Activated T-cell treated with anti-CD3 and anti-CD28 coated beads, Interleukin-2, amount 50 U/mL, for 24 hours (primary cell): ENCODE data around the gene AGAP1.

Experiments used
- DNase-seq: peaks from one replicate; pipeline ENCODE4 v3.0.0-alpha.2; 2020
- H3K27ac Mint-ChIP-seq: 2 replicates; pipeline ENCODE4 v1.8.0; 2020; ENCODE audit warnings: mild to moderate bottlenecking, mixed read lengths
- H3K27me3 Mint-ChIP-seq: 2 replicates; pipeline ENCODE4 v1.8.0; 2020; ENCODE audit warnings: mixed read lengths
- H3K36me3 Mint-ChIP-seq: 2 replicates; pipeline ENCODE4 v1.8.0; 2020; ENCODE audit warnings: low read depth, mixed read lengths
- H3K4me1 Mint-ChIP-seq: 2 replicates; pipeline ENCODE4 v1.8.0; 2020; ENCODE audit warnings: low read depth, mixed read lengths
- H3K4me3 Mint-ChIP-seq: 2 replicates; pipeline ENCODE4 v1.8.0; 2020; ENCODE audit warnings: mild to moderate bottlenecking, moderate library complexity, mixed read lengths
- H3K9me3 Mint-ChIP-seq: 2 replicates; pipeline ENCODE4 v1.8.0; 2020; ENCODE audit warnings: mixed read lengths

The AGAP1 gene

GRCh38 chr2:235709969-235710879 is 216.4 kb downstream of the AGAP1 start:
- no peaks in the 10 kb centered on the region for H3K9me3 Mint-ChIP-seq
- no peaks in the 10 kb centered on the region for H3K27me3 Mint-ChIP-seq
- no peak overlapping the region for H3K27ac Mint-ChIP-seq
- no peak for DNase-seq
- H3K4me1 Mint-ChIP-seq: no peaks in the 10 kb centered on the region
- no peak overlapping the region for H3K4me3 Mint-ChIP-seq
- H3K36me3 Mint-ChIP-seq: no peaks in the 10 kb centered on the region

GRCh38 chr2:235710933-235711332 is 217.1 kb downstream of the AGAP1 start:
- no peaks in the 10 kb centered on the region for H3K9me3 Mint-ChIP-seq
- DNase-seq: no peak
- no peak overlapping the region for H3K27ac Mint-ChIP-seq
- H3K4me3 Mint-ChIP-seq: no peak overlapping the region
- no peaks in the 10 kb centered on the region for H3K4me1 Mint-ChIP-seq
- H3K36me3 Mint-ChIP-seq: no peaks in the 10 kb centered on the region
- no peaks in the 10 kb centered on the region for H3K27me3 Mint-ChIP-seq

- Mint-ChIP-seq H3K4me3 (no peak overlapping the region), H3K27ac (no peak overlapping the region), H3K9me3 (no peaks in the 10 kb centered on the region), H3K27me3 (no peaks in the 10 kb centered on the region), H3K4me1 (no peaks in the 10 kb centered on the region), H3K36me3 (no peaks in the 10 kb centered on the region)
- no peak for DNase-seq
Observed at GRCh38 chr2:235711527-235711926, 217.7 kb downstream of the AGAP1 start.

GRCh38 chr2:235712176-235712575 is 218.3 kb downstream of the AGAP1 start:
- Mint-ChIP-seq H3K36me3 (no peaks in the 10 kb centered on the region), H3K27ac (no peak overlapping the region), H3K4me1 (no peaks in the 10 kb centered on the region), H3K9me3 (no peaks in the 10 kb centered on the region), H3K27me3 (no peaks in the 10 kb centered on the region), H3K4me3 (no peak overlapping the region)
- no peak for DNase-seq

- no peaks in the 10 kb centered on the region for H3K4me1 Mint-ChIP-seq
- no peak for DNase-seq
- no peaks in the 10 kb centered on the region for H3K36me3 Mint-ChIP-seq
- no peaks in the 10 kb centered on the region for H3K27me3 Mint-ChIP-seq
- no peaks in the 10 kb centered on the region for H3K9me3 Mint-ChIP-seq
- no peak overlapping the region for H3K27ac Mint-ChIP-seq
- no peak overlapping the region for H3K4me3 Mint-ChIP-seq
Observed at GRCh38 chr2:235713189-235713588, 219.3 kb downstream of the AGAP1 start.

- Mint-ChIP-seq H3K27me3 (peaks cover 4% of the 10 kb centered on the region), H3K4me1 (no peaks in the 10 kb centered on the region), H3K27ac (no peak overlapping the region), H3K9me3 (no peaks in the 10 kb centered on the region), H3K4me3 (no peak overlapping the region), H3K36me3 (no peaks in the 10 kb centered on the region)
- no peak for DNase-seq
Observed at GRCh38 chr2:235715601-235716000, 221.8 kb downstream of the AGAP1 start.

GRCh38 chr2:235716875-235717496 is 223.1 kb downstream of the AGAP1 start:
- no peak for DNase-seq
- no peak overlapping the region for H3K4me3 Mint-ChIP-seq
- no peaks in the 10 kb centered on the region for H3K9me3 Mint-ChIP-seq
- H3K27ac Mint-ChIP-seq: no peak overlapping the region
- no peaks in the 10 kb centered on the region for H3K4me1 Mint-ChIP-seq
- no peaks in the 10 kb centered on the region for H3K36me3 Mint-ChIP-seq
- H3K27me3 Mint-ChIP-seq: peaks cover 7% of the 10 kb centered on the region

- H3K9me3 Mint-ChIP-seq: no peaks in the 10 kb centered on the region
- peaks cover 7% of the 10 kb centered on the region for H3K27me3 Mint-ChIP-seq
- no peak overlapping the region for H3K4me3 Mint-ChIP-seq
- H3K4me1 Mint-ChIP-seq: no peaks in the 10 kb centered on the region
- no peak overlapping the region for H3K27ac Mint-ChIP-seq
- no peak for DNase-seq
- no peaks in the 10 kb centered on the region for H3K36me3 Mint-ChIP-seq
Observed at GRCh38 chr2:235719146-235719942, 225.5 kb downstream of the AGAP1 start.

- Mint-ChIP-seq H3K27me3 (peaks cover 10% of the 10 kb centered on the region), H3K27ac (no peak overlapping the region), H3K4me3 (no peak overlapping the region), H3K36me3 (no peaks in the 10 kb centered on the region), H3K4me1 (no peaks in the 10 kb centered on the region), H3K9me3 (no peaks in the 10 kb centered on the region)
- DNase-seq: no peak
Observed at GRCh38 chr2:235721625-235722024, 227.8 kb downstream of the AGAP1 start.

GRCh38 chr2:235722869-235723268 is 229.0 kb downstream of the AGAP1 start:
- H3K27me3 Mint-ChIP-seq: peaks cover 10% of the 10 kb centered on the region
- no peak overlapping the region for H3K27ac Mint-ChIP-seq
- H3K4me1 Mint-ChIP-seq: no peaks in the 10 kb centered on the region
- DNase-seq: no peak
- no peak overlapping the region for H3K4me3 Mint-ChIP-seq
- H3K9me3 Mint-ChIP-seq: no peaks in the 10 kb centered on the region
- H3K36me3 Mint-ChIP-seq: no peaks in the 10 kb centered on the region

GRCh38 chr2:235723371-235723770 is 229.5 kb downstream of the AGAP1 start:
- no peaks in the 10 kb centered on the region for H3K9me3 Mint-ChIP-seq
- H3K4me1 Mint-ChIP-seq: no peaks in the 10 kb centered on the region
- H3K4me3 Mint-ChIP-seq: no peak overlapping the region
- no peaks in the 10 kb centered on the region for H3K36me3 Mint-ChIP-seq
- DNase-seq: no peak
- H3K27ac Mint-ChIP-seq: no peak overlapping the region
- peaks cover 10% of the 10 kb centered on the region for H3K27me3 Mint-ChIP-seq

GRCh38 chr2:235723811-235724465 is 230.1 kb downstream of the AGAP1 start:
- Mint-ChIP-seq H3K27ac (no peak overlapping the region), H3K36me3 (no peaks in the 10 kb centered on the region), H3K4me3 (no peak overlapping the region), H3K9me3 (no peaks in the 10 kb centered on the region), H3K4me1 (no peaks in the 10 kb centered on the region), H3K27me3 (peaks cover 10% of the 10 kb centered on the region)
- DNase-seq: no peak

GRCh38 chr2:235725016-235725489 is 231.2 kb downstream of the AGAP1 start:
- Mint-ChIP-seq H3K27ac (no peak overlapping the region), H3K9me3 (no peaks in the 10 kb centered on the region), H3K27me3 (peaks cover 10% of the 10 kb centered on the region), H3K4me1 (no peaks in the 10 kb centered on the region), H3K4me3 (no peak overlapping the region), H3K36me3 (no peaks in the 10 kb centered on the region)
- no peak for DNase-seq

- no peak overlapping the region for H3K4me3 Mint-ChIP-seq
Observed at GRCh38 chr2:235725841-235726240, 232.0 kb downstream of the AGAP1 start.

More at GRCh38 chr2:235725841-235726240, 232.0 kb downstream of the AGAP1 start:
- Mint-ChIP-seq H3K27ac (no peak overlapping the region), H3K36me3 (no peaks in the 10 kb centered on the region), H3K9me3 (no peaks in the 10 kb centered on the region), H3K27me3 (peaks cover 7% of the 10 kb centered on the region), H3K4me1 (no peaks in the 10 kb centered on the region)
- DNase-seq: no peak
